ENCODE results near the gene HGS.
"Not testable (repeated sequence)": the region's sequence is repeated elsewhere in the genome, so short reads cannot be mapped to it uniquely, and the experiment has no call there.

Gene HGS

GRCh38 chr17:81719410-81720266, 35.8 kb downstream of the HGS start:
- DNase-seq (ENCODE audit: low spot score): no peak

GRCh38 chr17:81720267-81721071, 36.7 kb downstream of the HGS start:
- no peak for DNase-seq (ENCODE audit: low spot score)

- DNase-seq (ENCODE audit: low spot score): no peak
Observed at GRCh38 chr17:81722184-81723120, 38.6 kb downstream of the HGS start.

GRCh38 chr17:81723651-81724209, 39.9 kb downstream of the HGS start:
- DNase-seq (ENCODE audit: low spot score): no peak

GRCh38 chr17:81725439-81725838, 41.6 kb downstream of the HGS start:
- no peak for DNase-seq (ENCODE audit: low spot score)

GRCh38 chr17:81726004-81726403, 42.2 kb downstream of the HGS start:
- no peak for DNase-seq (ENCODE audit: low spot score)

GRCh38 chr17:81727324-81728031, 43.7 kb downstream of the HGS start:
- no peak for DNase-seq (ENCODE audit: low spot score)

- DNase-seq (ENCODE audit: low spot score): peak; percentile 65
Observed at GRCh38 chr17:81733507-81734404, 49.9 kb downstream of the HGS start.

GRCh38 chr17:81734405-81735263, 50.8 kb downstream of the HGS start:
- DNase-seq (ENCODE audit: low spot score): no peak

GRCh38 chr17:81735264-81736102, 51.7 kb downstream of the HGS start:
- no peak for DNase-seq (ENCODE audit: low spot score)

GRCh38 chr17:81737947-81738800, 54.4 kb downstream of the HGS start:
- no peak for DNase-seq (ENCODE audit: low spot score)

GRCh38 chr17:81738801-81739393, 55.1 kb downstream of the HGS start:
- DNase-seq (ENCODE audit: low spot score): no peak

GRCh38 chr17:81739593-81739992, 55.8 kb downstream of the HGS start:
- DNase-seq (ENCODE audit: low spot score): not testable (repeated sequence)

GRCh38 chr17:81740395-81740961, 56.7 kb downstream of the HGS start:
- no peak for DNase-seq (ENCODE audit: low spot score)

GRCh38 chr17:81741049-81741593, 57.3 kb downstream of the HGS start:
- DNase-seq (ENCODE audit: low spot score): no peak
